NCI-H526 treated with DMSO at 0.1 percent for 48 hours (cell line): Measurements from ENCODE around the gene SPNS3.

Source experiments
- DNase-seq: peaks from one replicate; lab custom pipeline; 2025; lab: John Stamatoyannopoulos, UW

Gene SPNS3

DNA sequence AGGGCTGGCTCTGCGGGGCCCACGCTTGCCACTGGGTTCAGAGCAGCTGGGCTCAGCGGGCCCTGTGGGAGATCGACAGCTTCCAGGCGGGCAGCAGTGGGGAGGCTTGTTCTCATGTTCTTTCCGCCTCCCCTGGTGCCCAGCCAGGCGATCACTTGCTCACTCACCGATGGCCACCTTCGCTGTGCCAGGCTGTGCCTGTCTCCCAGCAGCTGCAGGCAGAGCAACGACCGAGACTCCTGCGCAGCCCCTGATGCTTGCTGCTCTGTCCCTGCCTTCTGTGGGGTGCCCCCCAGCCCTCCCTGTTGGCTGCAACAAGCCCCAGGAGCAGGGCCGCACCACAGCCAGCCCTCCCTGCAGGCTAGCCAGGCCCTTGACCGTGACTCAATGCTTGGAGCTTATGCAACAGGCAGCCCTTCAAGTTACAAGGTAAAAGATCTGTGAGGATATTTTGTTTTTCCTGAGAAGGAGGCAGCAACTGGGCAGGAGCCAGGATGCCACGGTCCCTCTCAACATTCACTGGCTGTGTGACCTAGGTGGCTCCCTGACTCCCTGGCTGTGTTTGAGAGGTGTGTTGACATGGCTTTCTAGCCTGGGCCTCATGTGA lies 55.4 kb downstream of the SPNS3 start:
- DNase-seq = no peak

DNA sequence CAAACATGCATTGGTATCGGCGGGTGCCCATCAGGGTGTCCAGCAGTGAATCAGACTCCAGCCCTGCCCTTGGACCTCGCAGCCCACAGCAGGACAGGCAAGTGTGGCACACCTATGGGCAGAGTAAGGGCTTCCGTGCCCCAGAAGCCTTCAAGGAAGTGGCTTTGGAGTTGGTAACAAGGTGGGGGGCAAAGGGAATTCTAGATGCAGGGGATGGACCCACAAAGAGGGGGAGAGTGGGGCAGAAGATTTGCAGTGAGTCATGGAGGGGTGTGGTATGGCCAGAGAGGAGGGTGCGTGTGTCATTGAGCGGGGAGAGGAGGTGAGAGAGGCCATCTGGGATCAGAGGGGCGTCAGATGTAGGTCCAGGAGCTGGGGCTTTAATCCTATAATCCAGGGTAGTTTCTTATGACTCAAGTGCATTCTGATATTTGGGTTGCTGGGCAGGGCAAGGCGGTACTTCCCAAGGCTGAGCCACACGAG lies 56.4 kb downstream of the SPNS3 start:
- no peak for DNase-seq

DNA sequence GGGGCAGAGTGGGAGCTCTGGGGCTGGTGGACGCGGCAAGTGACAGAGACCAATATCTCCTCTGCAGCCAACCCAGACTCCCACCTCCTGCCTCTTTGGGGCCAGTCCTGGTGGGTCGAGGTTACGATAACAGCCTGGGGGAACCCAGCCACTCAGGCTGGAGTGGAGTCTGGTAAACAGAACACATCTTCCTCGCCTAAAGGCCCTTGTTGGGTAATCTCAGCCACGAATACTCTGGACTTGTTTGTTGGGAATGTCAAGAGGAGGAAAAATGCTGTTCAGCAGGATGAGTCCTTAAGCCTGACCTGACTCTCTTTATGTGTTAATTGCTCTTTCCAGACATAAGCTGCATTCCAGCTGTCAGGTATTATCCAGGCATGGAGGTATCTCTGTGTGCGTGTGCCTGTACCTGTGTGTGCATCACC lies 56.9 kb downstream of the SPNS3 start:
- no peak for DNase-seq

DNA sequence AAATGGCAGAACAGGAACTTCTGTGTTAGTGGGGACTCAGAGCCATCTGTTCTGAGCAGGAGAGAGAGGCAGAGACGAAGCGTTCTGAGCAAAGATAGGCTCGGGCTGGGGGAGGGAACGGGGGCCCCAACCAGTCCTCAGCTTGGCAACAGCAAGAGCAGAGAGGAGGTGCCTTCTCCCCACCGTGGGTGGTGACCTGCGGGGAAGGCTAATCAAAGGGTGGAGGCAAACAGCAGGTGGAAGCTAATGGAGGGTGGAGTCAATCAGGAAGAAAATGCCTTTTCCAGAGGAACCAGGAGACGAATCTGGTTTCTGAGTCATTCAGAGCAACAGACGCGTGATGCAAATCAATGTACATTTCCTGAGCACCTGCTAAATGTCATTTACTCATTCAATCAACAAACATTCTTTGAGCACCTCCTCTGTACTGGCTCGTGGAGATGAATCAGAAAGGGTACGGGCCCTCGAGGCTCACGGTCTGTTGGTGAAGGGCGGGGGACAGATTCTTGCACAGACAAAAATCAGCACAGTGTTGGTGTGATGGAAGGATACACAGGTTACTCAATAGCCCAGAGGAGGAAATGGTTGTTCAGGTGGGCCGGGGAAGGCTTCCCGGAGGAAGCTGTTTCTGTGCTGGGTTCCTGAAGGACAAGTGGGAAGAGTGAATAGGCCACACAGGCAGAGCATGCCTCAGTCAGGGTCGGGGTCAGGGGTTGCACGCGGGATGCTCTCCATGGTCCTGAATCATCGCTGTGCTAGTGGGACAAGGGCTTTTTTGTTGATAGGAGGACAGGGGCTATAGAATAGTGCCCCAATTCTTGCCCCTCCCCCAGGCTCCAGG lies 59.2 kb downstream of the SPNS3 start:
- no peak for DNase-seq

DNA sequence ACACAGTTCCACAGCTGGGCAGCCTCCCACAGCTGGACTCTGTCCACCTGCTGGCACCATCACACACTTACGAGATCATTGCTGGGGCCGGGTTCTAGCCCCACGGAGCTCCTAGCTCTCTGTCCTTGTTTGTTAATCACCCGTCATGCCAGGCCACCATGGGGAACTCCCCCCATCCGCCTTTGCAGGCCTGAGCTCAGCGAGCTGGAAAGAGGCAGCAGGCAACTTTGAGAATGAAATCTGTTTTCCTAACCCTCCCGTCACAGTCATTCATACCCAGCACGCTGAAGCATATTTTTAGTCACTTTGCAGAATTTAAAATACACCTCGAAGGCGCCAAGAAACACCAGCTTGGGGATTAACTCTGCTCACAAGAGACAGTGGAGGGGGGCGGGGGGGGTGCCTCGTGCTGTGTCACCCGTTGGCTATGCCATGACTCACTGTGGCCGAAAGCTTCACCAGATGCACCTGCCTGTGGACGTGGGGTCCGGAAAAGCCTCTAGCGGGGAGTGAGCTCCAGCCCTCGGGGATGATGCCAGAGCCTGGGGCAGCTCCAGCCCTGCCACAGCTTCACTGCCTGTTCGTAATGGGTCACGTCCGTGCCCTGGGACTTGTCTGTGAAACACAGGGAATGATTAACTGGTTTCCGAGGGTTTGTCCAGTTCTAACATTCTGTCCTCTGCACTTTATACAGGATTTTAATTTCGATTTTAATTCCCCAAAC lies 63.5 kb downstream of the SPNS3 start:
- DNase-seq = no peak

DNA sequence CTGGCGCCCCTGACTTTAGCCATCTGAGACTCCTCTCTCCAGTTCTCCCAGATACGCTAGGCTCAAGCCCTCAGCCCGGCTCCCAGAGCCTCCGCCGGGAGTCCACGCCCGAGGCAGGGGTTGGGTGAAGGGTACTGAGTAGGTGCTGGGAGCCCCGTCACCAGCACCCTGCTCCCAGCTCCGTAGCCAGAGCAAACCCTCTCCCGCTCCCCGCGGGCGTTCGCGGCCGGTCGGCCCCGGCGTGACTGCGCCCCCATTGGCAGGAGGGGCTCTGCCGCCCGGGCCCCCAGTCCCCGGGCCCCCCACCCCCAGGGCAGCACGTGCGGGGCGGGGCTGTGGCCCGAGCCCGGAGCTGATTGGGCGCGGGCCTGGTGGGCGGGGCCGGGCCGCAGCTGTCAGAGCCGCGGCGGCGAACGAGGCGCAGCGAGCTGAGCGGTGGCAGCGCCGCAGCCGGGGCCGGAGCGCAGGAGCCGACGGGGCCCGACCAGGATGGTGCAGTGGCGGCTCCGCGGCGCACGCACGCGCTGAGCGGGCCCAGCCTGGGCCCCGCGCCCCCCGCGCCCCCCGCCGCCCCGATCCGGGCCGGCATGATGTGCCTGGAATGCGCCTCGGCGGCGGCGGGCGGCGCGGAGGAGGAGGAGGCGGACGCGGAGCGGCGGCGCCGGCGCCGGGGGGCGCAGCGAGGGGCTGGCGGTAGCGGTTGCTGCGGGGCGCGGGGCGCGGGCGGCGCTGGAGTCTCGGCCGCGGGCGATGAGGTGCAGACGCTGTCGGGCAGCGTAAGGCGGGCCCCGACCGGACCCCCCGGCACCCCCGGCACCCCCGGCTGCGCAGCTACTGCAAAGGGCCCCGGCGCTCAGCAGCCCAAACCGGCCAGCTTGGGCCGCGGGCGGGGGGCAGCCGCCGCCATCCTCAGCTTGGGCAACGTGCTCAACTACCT lies 65.0 kb downstream of the SPNS3 start, which contains the start of gene SPNS2:
TSS of gene SPNS2 (plus strand) at position 421 of the 937 bp plus-strand sequence. CDS start at position 588, 167 bp downstream.
- DNase-seq = peak; percentile 24

DNA sequence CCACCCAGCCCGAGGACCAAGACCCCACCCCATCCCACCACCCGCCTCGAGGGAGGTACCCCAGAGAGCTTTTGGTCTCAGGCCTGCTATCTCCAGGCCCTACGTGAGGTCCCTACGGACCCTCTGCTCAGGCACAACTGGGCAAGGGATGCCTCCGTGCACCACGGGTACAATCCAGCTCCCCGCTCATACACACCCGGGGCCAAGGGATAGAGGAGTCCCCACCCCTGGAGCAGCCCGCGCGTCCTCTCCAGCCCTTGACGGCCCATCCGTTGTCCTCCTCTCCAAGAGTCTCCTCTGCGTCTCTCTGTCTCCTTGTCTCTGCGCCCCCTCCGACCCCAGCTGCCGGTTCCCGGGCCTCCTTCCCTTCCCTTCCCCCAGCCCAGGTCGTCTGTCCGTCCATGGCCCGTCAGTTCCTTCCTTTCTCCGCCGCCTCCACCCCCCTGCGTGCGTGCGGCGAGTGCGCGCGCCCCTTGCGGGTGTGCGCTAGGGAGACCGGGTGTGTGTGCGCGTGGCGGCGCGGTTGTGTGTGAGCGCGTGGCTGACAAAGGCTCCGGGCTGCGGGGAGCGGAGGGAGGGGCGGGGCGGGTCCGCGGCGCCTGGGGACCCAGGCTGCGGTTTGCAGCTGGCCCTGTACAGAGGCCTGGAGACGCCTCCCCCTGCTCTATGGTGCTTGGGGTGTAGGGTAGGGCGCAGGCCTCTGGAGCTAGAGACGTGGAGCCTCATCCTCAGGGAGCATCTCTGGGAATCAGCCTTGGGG lies 65.9 kb downstream of the SPNS3 start:
- DNase-seq = no peak

DNA sequence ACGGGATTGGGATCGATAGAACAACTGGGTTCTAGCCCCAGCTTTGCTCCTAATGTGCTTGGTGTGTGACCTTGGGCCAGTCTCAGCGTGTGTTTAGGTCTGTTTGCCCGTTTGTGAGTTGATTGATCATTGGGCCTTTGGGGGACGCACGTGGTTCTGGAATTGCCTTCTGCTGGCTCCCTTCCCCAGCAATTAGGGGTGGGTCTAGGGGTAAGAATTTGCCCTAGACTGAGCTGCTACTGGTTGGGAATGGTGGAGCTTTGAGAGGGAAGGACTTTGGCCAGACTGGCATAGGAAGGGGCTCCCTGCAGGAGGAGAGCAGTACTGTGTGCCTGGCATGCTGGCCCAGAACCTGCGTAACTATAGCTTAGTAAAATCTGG lies 66.4 kb downstream of the SPNS3 start:
- DNase-seq = no peak

DNA sequence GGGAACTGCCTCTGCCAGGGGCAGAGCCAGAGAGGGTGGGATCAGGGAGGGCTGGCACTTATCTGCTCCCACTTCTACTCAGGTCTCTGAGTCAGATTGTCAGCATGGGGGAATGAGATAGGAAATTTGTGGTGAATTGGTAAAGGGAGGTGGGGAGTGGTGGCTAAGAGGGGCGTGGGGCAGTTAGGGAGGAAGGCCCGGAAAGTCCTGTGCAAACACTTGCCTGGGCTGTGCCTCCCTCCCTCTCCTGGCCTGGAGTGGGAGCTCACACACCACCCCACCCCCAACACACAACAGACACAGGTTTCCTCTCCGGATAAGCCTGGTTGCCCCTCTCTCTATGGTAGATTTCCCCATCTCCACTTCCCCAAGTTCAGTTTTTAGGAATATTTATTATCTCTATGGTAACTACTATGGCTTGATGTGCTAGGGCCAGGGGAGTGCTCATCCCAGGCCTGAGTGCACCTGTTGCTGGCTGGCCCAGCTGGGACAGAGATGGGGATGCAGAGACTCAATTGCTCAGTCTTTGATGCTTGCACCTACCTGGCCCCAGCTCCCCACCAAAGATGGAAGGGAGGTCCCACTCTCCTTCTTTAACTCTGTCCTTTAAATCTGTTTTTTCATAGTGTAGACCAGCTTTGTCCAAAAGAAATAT lies 67.7 kb downstream of the SPNS3 start:
- no peak for DNase-seq

DNA sequence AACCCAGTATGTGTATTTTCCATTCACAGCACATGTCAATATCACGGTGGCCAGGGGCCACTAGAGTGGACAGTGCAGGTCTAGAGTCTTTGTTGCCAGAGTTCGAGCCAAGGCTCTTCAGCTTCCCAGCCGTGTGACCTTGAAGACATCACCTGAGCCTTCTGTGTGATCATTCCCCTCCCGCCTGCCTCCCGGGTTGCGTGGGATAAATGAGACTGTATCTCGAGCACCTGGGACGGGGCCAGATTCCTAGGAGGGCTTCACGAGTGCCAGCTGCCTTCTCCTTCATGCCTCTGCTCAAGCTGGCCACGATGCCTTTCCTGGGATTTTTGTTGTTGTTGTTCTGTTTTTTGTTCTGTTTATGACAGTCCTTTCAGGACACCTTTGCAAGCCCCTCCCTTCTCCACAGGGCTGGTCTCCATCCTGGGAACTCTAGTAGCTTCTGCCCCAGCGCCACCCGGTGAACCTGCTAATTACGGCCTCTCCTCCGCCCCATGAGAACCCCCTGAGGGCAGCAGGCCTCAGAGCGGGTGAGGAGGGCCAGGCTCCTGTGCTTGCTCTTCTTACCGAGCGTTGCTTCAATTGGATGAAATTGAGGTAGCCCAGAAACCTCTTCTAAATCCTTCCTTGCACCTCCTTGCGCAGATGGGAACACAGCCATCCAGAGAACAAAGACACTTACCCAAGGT lies 68.9 kb downstream of the SPNS3 start:
- DNase-seq = no peak

DNA sequence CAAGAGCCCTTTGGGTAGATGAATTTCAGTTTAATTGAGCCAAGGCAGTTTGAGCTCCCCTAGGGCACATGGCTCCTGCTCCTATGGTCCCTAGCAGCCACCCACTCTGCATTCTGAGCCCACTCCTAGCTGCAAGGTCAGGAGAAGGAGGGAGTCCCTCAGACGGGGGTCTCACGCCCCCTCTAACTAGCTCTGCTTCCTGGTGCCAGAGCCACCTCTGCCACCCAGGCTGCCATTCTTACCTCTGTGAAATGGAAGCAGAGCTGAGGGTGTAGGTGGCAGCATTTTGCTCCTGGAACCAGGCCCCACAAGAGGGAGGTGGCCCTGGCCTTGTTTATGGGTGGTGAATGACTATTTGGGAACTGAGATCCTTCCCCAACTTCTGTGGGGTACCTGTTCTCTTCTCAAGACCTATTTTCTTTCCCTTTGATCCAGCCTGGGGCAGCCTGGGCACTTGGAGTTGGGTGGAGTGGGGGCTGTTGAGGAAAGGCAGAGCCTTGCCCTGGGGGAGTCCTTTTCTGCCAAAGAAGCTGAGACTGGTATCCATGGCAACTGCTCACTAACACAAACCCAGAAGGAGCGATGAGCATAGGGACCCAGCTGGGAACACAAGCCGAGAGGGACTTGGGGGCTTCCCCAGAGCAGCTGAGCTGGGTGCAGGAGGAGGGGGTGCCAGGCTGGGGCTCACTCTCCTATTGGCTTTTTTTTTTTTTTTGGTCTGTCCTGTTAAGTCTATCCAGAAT lies 69.7 kb downstream of the SPNS3 start:
- no peak for DNase-seq

DNA sequence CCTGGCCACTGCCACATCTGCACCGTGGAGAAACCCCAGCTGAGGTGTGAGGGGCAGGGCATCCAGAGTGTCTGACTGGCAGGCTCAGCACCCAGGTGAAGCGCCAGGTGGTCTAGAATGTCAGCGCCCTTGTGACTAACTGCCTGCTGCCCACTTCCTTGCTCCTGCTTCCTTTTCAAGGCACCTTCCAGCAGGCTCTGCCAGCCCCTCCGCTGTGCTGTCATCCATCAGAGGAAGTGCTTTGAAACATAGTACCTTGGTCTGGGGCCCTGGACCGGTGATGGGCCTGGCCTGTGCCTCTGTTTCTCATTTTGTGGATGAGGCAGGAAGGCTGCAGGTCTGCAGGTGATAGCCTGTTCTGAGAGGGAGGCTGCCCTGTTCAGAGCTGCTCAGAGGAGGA lies 70.4 kb downstream of the SPNS3 start:
- no peak for DNase-seq

DNA sequence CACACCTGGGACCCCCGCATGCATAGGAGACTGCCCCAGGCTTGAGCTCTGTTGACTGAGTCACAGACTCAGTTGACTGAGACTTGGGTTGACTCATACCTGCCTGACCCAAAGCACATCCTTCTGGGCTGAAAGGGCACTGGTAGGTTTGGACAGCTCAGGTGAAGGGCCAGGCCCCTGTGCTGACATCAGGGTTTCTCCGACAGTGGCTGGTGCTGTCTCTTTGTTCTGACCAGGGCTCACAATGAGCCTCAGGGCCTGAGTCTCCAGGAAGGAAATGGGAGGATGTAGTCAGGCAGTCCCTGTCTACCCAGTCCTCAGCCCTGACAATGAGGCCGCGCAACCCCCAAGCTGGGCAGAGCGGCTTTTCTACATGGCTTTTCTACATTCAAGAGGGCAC lies 71.4 kb downstream of the SPNS3 start:
- no peak for DNase-seq

DNA sequence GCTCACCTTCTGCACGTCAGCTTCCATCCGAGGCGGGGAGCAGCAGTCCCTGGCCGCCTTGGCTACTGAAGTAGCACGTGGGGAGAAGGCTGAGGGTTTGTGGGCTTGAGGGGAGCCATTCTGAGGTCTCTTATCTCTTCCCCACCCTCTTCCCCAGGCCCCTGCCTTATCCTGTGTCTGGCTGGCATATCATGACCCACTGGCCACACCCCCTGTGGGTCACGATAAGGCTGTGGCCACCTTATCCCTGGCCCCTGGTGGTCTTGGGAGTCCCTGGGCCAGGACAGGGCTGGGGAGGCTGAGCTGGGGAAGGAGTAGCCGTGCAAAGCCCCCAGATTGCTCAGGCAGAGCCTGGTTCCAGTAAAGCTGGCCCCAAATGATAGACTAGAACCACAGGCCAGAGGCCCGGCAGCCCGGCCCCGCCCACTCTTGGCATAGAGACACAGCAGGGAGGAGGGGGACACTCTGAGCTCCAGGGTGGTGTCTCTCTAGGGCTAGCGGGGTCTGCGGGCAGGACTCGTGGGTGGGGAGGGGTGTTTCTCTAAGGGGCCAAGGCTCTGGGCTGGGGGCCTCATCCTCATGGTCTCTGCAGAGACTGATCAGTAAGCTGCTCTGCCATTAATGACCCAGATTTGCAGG lies 72.6 kb downstream of the SPNS3 start:
- DNase-seq = no peak

DNA sequence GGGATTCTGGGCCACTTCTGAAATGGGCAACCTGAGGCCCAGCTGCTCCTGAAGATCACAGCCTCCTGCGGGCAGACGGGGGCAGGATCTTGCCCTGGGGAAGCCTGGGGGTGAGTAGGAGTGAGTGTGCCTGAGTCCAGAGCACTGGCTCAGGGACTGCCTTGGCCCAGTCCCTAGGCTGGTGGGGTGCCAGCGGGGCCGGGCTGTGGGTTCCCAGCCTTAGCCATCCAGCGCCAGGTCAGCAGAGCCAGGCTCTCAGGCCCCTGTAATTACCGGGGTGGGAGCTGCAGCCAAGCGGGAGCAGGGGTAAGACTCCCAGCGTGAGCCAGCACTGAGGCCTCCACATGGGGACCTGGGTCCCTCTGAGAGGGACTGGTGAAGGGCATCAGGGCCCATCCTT lies 73.2 kb downstream of the SPNS3 start:
- DNase-seq = no peak

DNA sequence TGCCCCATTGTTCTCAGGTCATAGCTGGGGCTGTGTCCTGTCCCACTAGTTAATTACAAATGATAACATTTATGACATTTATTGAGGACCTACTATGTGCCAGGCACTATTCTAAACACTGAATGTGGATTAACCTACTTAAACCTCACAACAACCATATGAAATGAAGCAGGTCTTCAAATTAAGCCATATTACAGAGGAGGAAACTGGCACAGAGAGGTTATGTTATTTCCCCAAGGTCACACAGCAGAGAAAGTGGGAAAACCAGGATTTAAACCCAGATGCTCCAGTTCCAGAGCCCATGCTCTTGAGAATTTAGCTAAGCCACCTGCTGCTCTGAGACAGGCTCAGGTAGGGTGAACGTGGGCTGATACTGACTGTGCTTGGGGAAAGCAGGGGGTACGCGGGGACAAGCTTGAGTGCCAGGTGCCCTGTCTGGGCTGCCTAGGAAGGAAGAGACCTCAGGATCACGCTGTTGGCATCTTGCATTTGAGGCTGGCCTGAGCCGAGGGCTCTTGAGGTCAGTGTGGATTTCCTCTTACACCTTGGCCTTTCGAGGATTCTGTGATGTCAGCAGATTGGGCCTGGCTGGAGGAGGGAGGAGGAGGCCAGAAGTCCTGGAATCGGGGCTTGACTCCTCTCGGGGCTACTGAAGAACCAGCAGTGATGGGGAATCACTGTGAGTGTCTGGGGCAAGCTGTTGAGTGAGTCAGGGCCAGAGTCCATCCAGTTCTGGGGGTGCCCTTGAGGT lies 73.8 kb downstream of the SPNS3 start:
- DNase-seq = no peak

DNA sequence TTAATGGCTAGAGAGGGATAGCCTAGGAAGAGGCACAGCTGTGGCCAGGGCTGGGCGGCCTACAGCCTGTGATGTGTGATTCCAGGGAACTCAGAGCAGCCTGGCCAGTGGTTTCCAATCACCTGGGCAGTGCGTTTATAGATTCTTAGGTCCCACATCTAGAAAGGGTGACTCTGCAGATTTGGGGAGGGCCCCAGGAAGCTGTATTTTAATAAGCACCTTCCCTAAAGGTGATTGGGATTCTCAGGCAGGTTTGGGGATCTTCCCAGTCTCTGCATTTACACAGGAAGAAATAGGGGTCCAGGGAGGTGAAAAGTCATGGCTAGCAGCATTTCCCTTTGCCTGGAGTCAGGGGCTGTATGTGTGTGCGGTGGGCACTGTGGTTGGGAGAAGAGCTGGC lies 74.5 kb downstream of the SPNS3 start:
- DNase-seq = no peak

DNA sequence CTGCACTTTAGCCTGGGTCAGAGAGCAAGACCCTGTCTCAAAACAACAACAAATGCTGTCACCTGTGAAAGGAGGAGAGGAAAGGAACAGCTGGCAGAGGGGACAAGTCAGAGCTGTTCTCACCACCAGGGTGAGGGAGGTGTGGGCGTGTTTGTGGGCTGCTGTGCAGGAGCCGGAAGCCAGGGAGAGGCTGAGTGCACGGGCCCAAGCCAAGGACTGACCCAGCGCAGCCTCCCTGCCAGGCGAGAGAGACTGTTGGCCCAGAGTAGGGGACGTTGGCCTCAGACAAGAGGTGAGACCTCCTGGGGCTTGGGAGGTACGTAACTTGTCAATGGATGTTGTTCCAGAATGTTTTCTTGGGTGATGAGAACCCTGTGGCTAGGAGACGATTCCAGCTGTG lies 75.7 kb downstream of the SPNS3 start:
- no peak for DNase-seq
